Measurements from ENCODE around the gene ZNF701. TPM values are rescaled to one million over a fixed set of nuclear protein-coding genes. Genes with fewer than 3 reads are reported as not detected.
A peak's percentile ranks its signal among the peaks of the same experiment; 100 is the strongest.
"Not testable (repeated sequence)": the region's sequence is repeated elsewhere in the genome, so short reads cannot be mapped to it uniquely, and the experiment has no call there.

The ZNF701 gene
- total and polyA plus RNA-seq, 8 donors: 4.2 to 13.6 (median 6.9) TPM

DNA sequence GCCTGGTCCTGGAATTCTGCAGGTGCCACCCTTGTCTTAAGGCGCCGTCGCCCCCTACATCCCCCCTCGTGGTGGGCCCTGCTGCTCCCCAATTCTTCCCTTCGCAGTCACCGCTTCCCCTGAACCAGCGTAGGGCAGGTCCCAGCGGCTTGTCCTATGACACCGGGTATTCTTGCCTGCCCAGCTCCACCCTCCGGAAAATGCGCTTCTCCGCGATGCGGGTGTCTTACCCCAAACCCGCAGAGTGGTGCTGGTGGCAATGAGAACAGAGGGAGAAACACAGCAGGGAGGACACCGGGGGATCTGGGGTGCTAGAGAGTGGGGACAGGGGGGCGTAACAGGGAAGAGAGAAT lies 33.7 kb upstream of the ZNF701 start:
- WGBS, 2 donors: 45 to 47% methylated on average over 17 of the region's 17 CpGs
- no peak overlapping the region for H3K27ac ChIP-seq
- no peak for FAIRE-seq
- DNase-seq: peak in 2 of 6 donors; percentile 14 to 39
- no peaks in the 10 kb centered on the region for H3K4me1 ChIP-seq
- no peaks in the 10 kb centered on the region for H3K9me3 ChIP-seq
- ATAC-seq: peak in 3 of 4 donors; percentile 12 to 37 (median 15)
- H3K36me3 ChIP-seq: peaks cover 0 to 9% (median 0%) of the 10 kb centered on the region in 3 donors
- peak overlapping the region in 3 of 4 donors; percentile 8 to 31 (median 10) for H3K4me3 ChIP-seq
- TF ChIP-seq, protein P1, sequence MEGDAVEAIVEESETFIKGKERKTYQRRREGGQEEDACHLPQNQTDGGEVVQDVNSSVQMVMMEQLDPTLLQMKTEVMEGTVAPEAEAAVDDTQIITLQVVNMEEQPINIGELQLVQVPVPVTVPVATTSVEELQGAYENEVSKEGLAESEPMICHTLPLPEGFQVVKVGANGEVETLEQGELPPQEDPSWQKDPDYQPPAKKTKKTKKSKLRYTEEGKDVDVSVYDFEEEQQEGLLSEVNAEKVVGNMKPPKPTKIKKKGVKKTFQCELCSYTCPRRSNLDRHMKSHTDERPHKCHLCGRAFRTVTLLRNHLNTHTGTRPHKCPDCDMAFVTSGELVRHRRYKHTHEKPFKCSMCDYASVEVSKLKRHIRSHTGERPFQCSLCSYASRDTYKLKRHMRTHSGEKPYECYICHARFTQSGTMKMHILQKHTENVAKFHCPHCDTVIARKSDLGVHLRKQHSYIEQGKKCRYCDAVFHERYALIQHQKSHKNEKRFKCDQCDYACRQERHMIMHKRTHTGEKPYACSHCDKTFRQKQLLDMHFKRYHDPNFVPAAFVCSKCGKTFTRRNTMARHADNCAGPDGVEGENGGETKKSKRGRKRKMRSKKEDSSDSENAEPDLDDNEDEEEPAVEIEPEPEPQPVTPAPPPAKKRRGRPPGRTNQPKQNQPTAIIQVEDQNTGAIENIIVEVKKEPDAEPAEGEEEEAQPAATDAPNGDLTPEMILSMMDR (IDR thresholded peaks at IDR 0.05): no peak
- H3K27me3 ChIP-seq: no peaks in the 10 kb centered on the region
- intact Hi-C loops (cut with DNase I): no loop called here

DNA sequence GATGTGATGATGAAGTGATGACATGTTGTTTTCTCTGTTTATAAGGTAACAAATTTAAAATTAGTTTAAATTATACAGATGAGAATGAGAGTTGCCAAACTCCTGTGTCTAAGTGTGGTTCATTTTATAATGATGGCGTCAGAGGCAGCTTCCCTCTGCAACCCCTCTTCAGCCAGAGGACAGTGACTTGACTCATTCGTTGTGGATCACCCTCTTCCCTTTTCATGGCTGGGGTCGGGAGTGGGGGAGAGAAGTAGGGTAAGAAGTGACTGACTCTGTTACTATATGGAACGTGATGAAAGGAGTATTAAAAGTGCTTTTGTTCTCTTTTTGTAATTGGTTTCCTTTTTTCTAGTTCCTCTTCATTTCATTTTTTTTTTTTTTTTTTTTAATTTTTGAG lies 31.3 kb upstream of the ZNF701 start:
- DNase-seq; H3K27me3 ChIP-seq; H3K9me3 ChIP-seq; ATAC-seq; H3K36me3 ChIP-seq; H3K4me3 ChIP-seq; intact Hi-C loops (cut with DNase I); H3K4me1 ChIP-seq; FAIRE-seq; H3K27ac ChIP-seq: not testable (repeated sequence)
- 80 to 84% methylated on average over 4 of the region's 4 CpGs for WGBS, 2 donors

DNA sequence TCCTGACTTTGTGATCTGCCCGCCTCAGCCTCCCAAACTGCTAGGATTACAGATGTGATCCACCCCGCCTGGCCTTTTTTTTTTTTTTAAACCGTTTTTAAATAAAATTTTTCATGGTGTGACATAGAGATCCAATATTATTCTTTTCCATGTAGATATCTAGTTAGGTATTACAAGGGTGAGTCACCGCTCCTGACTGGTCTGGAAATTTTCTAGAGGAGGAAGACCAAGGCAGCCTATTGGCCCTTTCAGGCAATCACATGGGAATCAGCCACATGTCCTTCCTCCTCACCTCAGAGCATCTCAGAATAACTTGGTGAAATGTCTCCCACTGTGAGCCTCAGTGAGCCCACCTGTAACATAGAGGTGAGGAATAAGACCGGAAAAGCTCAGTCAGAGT lies 28.9 kb upstream of the ZNF701 start:
- H3K9me3 ChIP-seq; FAIRE-seq; H3K27me3 ChIP-seq; intact Hi-C loops (cut with DNase I); H3K27ac ChIP-seq; H3K4me3 ChIP-seq; ATAC-seq; DNase-seq; H3K4me1 ChIP-seq: not testable (repeated sequence)
- WGBS, 2 donors: 92 to 93% methylated on average over 5 of the region's 5 CpGs
- H3K36me3 ChIP-seq: peaks cover 3 to 19% (median 8%) of the 10 kb centered on the region in 3 donors

DNA sequence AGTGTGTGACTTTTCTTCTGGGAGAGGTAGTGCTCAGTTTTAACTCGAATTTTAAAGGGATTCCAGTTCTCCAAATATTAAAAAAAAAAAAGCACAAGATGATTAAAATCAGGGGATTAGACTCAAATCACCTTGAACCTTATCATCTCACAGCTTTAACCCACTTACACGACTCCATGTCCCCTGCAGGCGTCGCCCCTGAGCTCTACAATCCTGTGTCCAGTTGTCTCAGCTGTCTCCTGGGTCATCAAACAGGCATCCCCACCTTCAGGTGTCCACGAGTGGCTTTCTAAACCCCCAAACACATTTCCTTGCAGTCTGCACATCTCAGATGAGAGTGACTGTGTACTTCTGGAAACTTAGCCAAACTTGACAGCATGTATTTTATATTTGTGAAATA lies 28.5 kb upstream of the ZNF701 start:
- H3K4me3 ChIP-seq: no peak overlapping the region
- H3K4me1 ChIP-seq: no peaks in the 10 kb centered on the region
- no peak for ATAC-seq
- intact Hi-C loops (cut with DNase I): no loop called here
- no peaks in the 10 kb centered on the region for H3K27me3 ChIP-seq
- no peaks in the 10 kb centered on the region for H3K9me3 ChIP-seq
- no peak for FAIRE-seq
- TF ChIP-seq, protein P1 (IDR thresholded peaks at IDR 0.05): no peak
- peaks cover 3 to 19% (median 8%) of the 10 kb centered on the region in 3 donors for H3K36me3 ChIP-seq
- no peak for DNase-seq
- 81 to 87% methylated on average over 5 of the region's 5 CpGs for WGBS, 2 donors
- no peak overlapping the region for H3K27ac ChIP-seq

DNA sequence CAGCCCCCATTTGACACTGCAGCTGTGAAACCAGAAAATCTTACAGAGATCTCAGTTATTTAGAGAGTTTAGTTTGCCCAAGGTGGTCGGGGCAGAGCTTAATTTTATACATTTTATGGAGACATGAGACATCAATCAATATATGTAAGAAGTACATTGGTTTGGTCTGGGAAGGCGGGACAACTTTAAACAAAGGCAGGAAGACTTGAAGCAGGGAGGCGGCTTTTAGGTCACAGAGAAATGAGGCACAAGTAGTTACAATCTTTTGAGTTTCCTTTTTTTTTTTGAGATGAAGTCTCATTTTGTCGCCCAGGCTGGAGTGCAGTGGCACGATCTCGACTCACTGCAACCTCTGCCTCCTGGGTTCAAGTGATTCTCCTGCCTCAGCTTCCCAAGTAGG lies 27.5 kb upstream of the ZNF701 start:
- H3K9me3 ChIP-seq; FAIRE-seq; H3K4me1 ChIP-seq; intact Hi-C loops (cut with DNase I); H3K27me3 ChIP-seq; DNase-seq; H3K27ac ChIP-seq; H3K4me3 ChIP-seq; ATAC-seq: not testable (repeated sequence)
- 82 to 87% methylated on average over 6 of the region's 6 CpGs for WGBS, 2 donors
- peaks cover 3 to 19% (median 8%) of the 10 kb centered on the region in 3 donors for H3K36me3 ChIP-seq

DNA sequence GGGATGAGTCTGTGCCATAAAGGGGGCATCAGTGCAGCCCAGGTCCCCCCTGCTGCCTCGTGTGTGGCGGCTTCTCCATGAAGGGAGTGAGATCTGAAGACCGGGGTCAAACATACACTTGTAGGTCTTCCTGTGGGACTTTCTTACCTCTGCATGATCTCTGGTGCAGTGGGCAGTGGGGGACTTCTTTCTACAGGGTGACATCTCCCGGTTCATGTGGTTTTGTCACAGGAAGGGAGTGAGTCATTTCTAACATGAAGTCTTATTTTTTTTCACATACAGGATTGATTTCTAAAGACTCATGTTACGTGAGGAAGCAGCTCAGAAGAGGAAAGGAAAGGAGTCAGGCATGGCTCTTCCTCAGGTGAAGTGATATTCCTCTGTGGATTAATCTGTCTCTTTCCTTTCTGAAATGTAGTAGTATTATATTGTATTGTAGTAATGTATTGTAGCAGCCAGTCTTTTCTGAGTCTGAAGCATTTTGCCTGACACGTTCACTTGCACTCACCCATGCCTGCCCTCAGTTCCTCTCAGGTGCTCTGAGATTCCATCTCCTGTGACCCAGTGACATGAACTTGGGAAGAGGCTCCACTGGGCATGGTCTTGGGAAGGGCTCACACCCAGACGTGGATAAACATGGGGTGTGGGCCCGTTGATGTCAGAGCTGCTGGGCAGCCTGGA lies 27.0 kb upstream of the ZNF701 start:
- ATAC-seq (no peak), DNase-seq (no peak), FAIRE-seq (no peak)
- TF ChIP-seq, protein P1 (IDR thresholded peaks at IDR 0.05): no peak
- WGBS, 2 donors: 85 to 86% methylated on average over 7 to 8 of the region's 8 CpGs
- intact Hi-C loops (cut with DNase I): no loop called here
- no peak overlapping the region for H3K4me3 ChIP-seq
- H3K36me3 ChIP-seq: peaks cover 3 to 25% (median 8%) of the 10 kb centered on the region in 3 donors
- H3K27ac ChIP-seq: no peak overlapping the region
- no peaks in the 10 kb centered on the region for H3K4me1 ChIP-seq
- no peaks in the 10 kb centered on the region for H3K9me3 ChIP-seq
- no peaks in the 10 kb centered on the region for H3K27me3 ChIP-seq

All from pancreas (tissue), 10 donors.